Measurements from ENCODE around the gene SPHK1.

Gene SPHK1

DNA sequence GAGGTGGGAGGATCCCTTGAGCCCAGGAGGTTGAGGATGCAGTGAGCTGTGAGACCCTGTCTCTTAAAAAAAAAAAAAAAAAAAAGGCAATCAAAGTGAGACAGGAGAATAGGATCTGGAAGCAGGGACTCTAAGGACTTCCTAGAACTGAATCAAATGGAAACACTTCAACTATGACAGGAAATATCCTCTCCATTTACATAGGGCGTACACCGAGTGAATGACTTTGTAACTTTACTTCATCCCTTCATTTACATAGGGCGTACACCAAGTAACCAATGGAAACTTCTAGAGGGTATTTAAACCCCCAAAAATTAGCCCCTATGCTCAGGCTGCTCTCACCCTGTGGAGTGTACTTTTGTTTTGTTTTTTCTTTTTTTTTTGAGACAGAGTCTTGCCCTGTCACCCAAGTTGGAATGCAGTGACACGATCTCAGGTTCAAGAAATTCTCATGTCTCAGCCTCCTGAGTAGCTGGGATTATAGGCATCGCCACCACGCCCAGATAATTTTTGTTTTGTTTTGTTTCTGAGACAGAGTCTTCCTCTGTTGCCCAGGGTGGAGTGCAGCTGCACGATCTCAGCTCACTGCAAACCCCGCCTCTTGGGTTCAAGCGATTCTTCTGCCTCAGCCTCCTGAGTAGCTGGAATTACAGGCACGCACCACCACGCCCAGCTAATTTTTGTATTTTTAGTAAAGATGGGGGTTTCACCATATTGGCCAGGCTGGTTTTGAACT lies 21.1 kb upstream of the SPHK1 start:
- peak; percentile 49 for DNase-seq

DNA sequence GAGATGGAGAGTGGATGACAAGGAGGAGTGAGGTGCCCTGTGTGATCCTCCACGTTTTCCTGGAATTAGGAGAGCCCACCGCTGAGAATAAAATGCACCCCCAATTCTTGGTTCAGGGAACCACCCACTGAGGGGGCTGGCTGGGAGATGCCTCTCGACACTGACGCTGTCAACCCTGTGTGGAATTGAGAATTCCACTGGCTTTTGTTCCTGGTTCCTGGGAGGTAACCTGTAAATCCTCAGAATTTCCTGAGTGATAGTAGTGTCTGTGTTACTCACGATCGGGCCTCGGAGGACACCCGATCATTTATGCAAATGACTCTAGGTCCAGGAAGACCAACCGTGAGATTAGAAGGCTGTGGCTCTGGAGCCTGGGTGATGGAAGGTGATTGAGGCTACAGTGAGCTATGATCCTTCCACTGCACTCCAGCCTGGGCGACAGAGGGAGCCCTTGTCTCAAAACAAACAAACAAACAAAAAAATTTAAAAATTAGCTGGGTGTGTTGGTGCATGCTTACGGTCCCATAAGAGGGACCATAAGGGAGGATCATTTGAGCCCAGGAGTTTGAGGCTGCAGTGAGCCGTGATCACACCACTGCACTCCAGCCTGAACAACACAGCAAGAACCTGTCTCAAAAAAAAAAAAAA lies 19.0 kb upstream of the SPHK1 start:
- no peak for DNase-seq

DNA sequence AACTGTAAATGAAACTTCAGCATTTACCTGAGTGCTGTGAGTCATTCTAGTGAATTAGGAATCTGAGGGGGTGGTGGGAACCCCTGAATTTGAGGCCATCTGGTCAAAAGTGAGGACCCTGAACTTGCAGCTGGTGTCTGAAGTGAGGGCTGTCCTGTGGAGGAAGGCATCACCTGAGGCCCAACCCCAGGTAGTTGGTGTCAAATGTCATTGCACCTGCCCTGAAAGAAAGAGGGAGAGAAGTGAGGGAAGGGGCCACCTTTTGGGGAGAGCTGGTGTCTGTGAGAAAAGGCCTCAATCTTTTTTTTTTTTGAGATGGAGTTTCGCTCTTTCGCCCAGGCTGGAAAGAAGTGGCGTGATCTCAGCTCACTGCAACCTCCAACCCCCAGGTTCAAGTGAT lies 18.2 kb upstream of the SPHK1 start:
- no peak for DNase-seq

DNA sequence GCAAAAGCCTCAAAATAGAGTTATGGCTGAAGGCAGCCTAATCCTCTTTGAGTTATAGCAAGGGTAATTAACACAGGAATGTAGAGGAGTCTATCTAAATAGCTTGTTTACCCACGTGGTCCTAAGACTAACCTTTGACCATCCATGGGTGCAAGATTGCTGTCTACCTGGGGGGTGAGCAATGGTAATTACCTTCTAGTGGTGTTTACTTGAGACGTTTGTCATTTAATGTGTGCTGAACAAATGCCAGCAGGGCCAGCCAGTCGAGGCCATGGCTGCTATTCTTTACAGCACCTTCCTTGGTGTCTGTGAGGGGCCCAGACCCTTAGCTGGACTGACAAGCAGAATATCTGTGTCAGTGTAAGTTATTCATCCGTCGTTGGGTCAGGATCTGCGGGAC lies 16.8 kb upstream of the SPHK1 start:
- no peak for DNase-seq

DNA sequence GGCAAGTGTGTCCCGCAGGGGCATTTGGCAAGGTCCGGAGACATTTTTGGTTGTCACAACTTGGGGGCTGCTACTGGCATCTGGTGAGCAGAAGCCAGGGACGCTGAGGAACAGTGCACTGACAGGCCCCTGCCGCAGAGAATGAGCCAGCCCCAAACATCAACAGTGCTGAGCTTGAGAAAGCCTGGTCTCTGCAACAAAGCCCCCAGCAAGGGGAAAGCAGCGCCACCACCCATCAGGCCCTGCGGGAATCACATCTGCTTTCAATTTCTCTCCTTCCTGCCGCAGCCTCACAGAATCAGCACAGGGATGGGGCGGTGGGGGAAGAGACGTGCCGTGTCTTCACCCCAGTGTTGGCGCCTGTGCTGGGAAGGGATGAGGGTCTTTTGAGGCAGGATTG lies 15.9 kb upstream of the SPHK1 start:
- DNase-seq = peak; percentile 92

DNA sequence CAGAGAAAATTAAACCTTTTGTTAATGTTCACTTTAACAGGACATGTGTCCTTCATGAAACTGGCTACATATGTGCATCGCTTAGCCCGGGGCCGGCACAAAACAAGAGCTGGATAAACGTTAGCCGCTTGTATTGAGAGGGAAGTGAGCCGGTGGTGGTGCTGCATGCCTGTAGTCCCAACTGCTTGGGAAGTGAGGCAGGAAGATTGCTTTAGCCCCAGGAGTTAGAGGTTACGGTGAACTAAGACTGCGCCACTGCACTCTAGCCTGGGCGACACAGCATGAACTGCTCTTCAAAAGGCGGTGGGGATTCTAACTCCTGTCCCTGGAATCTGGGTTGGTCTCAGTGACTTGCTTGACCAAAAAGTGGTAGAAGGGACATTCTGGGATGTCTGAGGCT lies 15.0 kb upstream of the SPHK1 start:
- peak; percentile 48 for DNase-seq

DNA sequence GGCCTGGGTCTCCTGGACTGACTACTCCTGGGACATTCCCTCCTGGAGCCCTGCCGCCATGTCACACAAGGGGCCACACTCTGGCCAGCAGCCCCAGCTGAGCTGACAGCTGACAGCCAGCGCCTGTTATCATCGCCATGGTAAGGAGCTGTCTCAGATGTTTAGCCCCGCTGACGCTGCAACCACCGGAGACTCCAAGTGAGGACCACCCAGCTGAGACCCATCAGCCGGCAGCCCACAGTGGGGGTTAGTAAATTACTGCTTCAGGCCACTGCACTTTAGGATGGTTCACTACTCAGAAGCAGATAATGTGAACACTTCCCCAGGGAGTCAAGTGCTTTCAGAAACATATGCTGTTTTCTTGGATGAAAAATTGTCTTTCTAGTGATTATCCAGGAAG lies 14.6 kb upstream of the SPHK1 start:
- peak; percentile 42 for DNase-seq

DNA sequence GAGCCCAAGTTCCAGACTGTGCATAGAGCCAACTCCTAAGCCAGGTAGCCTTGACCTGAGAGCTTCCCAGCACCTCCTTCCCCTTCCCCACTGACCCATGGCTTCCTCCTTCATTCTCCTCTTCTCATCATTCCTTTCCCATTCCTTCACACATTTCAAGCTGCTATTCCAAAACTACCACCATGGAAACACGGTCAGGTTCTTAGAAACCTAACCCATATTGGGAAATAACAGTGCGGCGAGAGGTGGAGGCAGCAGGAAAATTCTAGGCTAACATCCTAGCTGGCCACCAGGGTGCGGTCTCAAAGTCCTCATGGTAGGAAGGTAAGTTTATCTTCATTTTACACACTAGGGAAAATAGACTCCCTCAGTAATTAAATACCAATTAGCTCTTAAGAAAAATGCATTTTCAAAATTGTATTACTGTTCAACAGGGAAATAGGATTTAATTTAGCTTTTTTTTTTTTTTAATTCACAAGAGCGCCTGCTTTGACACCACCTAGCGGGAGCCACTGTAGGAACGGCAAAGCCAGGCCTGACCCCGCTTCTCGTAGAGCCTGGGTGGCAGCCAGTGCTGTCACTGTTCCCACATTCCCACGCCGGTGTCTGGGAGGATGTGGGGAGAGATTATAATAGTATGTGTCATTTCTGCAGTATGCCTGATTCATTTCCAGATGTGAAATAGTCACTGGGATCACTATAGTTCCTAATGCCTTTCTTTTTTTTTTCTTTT lies 14.0 kb upstream of the SPHK1 start:
- peak; percentile 99 for DNase-seq

DNA sequence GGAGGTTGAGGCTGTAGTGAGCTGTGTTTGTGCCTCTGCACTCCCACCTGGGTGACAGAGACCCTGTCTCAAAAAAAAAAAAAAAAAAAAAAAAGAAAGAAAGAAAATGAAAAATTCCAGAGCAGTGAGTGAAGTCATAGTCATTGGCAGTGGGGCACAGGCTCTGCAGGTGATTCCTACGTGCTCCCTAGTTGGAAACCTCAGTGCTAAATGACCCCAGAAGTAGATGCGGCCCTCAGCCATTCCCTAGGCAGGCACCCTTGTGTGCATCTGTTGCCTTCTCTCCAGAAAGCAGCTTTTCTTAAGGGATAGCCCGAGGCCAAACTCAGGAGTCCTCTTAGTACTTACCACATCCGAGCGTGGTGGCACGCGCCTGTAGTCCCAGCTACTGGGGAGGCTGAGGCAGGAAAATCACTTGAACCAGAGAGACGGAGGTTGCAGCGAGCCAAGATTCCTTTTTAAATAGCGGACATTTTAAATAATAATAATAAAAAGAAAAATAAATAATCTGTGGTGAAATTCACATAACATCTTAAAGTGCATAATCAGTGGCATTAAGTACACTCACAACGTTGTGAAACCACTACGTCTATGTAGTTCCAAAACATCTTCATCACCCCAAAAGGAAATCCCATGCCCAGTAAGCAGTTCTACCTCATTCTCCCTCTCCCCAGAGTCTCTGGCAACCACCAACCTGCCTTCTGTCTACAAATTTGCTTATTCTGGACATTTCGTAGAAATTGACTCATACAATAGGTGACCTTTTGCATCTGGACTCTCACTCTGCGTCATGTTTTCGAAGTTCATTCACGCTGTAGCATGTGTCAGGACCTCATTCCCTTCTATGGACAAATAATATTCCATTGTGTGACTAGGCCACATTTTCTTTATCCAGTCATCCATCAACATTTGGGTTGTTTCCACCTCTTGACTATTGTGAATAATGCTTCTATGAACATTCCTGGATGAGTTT lies 12.5 kb upstream of the SPHK1 start:
- peak; percentile 95 for DNase-seq

DNA sequence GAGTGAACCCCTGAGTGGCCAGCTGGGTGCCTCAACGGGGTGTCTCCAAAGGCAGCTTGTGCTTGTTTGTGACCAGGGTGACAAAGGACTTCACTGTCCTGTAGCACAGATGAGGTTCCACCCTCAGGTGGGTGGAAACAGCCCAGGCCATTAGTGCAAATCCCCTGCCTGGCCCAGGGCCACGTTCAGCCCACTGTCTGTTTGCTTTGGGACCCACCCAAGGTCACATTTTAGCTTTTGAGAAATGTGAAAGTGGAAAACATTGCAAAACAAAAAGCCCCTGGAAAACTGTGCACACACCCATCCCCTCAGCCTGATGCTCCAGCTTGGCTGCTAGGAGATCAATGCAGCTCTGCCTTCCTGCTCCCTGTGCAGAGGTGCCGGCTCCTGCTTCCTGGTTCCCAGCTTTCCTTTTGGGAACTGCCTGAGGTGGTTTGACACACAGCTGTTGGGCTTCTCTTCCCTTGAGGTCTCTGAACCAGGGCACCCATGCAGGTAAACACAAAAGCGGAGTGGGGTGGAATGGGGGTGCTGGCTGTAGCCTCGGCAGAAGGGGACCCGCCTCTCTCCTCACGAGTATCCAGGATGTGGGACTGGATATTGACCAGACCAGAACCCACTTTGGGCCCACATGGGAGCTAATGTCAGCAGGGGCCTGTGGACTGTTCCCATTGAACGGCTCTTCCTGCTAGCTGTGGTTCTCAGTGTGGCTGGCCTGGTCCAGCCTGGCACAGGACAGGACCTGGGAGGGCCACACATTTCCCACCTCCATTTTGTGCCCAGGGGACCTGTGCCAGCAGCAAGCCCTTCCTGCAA lies 7.9 kb upstream of the SPHK1 start:
- no peak for DNase-seq

DNA sequence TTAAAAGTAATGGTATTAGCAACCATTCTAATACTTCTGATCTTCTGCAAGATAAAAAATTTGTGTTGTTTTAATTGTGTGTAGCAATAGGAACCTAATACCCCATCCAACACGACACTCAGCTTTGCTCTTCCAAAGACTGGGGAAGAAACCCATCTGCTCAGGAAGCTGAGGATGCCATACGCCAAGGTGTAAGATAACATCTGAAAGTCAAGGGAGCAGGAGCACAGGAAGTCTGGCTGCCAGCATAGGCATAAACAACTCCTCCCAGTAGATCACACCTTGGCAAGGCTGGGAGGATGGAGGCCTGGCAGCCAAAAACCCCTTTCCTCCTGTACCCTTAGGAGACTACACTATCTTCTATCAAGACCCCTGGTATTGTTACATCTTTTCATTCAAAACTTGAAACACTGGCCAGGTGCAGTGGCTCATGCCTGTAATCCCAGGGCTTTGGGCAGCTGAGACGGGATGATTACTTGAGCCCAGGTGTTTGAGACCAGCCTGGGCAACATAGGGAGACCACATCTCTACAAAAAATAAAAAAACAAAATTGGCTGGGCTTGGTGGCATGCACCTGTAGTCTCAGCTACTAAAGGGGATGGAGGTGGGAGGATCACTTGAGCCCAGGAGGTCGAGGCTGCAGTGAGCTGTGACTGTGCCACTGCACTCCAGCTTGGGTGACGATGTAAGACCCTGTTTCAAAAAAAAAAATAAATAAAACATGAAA lies 5.7 kb upstream of the SPHK1 start:
- no peak for DNase-seq

DNA sequence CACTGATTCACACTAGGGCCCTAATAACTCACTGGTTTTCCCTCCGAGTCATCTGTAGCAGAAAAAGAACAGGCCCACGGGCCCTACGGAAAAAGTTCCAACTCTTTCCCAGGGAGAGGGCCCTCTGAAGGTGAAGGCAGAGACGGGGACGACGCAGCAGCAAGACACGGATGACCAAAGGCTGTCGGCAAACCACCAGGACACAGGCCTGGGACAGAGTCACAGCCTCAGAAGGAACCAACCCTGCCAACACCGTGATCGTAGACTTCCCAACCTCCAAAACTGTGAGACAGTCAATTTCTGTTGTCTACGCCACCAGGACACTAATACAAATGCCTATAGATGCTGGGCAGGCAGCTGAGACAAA lies 5.2 kb upstream of the SPHK1 start:
- DNase-seq = no peak

DNA sequence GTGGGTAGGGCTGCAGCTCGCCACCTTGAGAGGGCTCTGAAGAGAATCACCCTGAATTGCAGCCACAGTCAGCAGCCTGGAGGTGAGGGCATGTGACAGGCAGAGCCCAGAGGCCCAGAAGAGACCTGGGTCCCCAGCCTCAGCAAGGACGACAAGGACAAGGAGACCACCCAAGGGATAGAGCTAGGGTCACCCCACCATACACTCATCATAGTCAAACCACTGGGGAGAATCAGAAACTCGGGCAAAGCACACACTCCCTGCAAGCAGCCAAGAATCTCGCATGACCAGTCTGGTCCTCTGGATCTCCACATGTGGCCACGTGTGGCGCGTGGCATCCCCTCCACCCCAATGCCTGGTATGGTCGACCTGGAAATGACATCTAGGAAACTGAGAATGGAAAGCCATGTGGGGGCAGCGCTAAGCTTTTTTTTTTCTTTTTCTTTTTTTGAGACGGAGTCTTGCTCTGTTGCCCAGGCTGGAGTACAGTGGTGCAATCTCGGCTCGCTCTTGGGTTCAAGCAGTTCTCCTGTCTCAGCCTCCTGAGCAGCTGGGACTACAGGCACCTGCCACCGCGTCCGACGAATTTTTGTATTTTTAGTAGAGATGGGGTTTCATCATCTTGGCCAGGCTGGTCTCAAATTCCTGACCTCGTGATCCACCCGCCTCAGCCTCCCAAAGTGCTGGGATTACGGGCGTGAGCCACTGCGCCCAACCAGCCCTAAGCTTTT lies 4.6 kb upstream of the SPHK1 start:
- no peak for DNase-seq

DNA sequence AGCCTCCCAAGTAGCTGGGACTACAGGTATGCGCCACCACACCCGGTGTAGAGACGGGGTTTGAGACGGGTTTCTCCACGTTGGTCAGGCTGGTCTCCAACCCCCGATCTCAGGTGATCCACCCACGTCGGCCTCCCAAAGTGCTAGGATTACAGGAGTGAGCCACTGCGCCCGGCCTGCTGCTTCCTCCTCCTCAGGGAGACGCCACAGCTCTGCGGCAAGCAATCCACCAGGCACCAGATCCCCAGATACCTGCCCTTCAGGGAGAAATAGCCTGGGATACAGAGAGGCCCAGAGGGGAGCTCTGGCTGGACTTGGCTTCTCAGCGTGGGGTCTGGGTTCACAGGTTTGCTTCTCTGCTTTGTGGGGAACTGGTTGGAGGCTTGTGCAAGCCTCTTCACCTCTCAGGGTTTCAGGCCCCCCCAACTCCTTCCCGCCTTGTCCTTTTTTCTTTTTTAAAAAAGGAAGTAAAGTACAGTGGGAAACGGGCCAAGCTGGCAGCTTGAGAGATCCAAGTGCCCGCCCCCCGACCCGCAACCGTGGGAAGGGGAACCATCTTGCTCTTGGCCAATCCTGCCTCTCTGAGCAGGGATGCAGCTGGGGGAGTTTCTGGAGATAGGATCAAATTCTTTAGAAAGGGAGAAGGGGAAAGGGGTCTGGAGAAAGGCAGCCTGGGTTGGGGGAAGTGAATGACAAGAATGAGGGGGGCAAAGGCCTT lies 2.6 kb upstream of the SPHK1 start:
- DNase-seq = no peak

DNA sequence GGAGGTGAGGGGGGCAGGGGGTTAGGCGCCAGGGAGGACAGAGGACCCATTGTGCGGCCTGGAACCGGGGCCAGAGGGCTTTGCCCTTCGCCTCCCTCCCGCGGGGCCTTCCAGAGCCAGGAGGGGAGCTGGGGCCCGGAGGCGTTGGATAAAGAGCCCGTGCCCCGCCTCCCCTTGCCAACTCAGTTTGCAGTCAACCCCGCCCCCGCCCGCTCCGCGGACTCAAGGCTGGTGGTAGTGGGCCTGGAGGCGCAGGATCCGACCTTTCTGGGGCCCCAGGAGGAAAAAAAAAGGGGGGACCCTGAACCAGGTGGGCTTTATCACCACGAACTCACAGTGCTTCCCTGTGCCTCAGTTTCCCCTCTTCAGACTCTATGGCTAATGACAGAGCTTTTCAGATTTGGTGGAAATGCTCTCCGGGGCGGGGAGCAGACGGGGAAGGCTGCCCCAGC lies 2.0 kb upstream of the SPHK1 start:
- DNase-seq = peak; percentile 72

DNA sequence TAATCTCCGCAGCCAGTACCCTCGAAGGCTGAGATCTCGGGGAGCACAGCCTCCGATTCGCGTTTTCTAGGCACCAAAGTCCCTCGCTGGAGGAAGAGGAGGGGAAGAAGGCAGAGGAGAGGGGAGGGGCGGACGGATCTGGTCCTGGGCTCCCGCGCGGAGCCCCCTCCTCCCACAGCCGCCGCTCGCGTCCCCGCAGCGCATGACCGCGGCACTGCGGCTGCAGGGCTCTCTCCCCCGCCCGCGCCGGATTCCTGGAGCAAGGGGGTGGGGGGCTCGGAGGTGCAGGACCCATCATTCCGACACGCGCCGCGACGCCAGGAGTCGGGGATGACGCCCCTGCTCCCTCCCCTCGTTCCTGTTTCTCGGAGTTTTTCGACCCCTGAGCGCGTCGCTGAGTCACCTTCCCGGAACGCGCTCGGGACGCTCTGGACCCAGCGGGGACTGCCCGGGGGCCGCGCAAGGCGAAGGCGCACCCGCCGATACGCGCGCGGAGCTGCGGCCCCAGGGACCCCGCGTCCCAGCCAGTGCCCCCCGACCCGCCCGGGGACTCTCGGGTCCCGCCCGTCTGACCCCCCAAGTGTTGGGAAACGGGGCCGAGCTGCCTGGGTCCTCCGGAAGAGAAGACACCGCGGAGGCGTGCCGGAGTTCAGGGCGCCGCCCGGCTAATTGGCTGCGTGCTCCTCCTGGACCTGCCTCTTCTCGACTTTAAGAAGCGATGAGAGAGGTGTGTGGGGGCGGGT lies 1.4 kb upstream of the SPHK1 start:
- DNase-seq = peak; percentile 91

DNA sequence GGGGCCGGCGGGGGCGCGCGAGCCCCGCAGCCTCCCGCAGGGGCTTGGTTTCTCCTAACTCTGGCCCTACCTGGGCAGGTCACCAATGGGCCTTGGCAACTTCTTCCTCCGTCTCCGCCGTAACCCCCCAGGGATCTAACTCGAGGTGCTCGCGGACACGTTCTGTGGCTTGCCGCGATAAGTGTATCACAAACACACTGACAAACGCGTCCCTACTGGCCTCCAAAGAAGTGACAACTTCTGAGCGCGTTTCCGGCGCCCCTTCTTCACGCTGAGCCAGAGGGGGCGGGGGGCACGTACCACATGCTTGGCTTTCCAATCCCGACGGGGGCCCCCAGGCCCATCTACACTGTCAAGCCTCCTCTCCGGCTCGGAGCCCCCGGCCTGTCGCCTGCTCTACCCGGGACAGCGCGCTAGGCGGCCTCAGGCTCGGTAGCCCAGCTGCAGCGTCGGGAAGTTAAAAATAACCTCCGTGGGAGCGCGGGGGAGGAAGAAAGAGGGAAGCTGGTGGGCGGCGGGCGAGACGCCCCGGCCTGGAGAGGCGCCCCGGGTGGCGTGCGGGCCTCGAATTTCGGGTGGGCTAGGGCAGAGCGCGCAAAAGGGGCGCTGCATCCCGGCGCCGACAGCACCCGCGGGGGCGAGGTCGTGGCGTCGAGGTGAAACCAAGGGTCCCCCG lies 725 bp upstream of the SPHK1 start:
- peak; percentile 71 for DNase-seq
